Right renal cortex interstitium (tissue), 3 donors: ENCODE results near the gene WDFY3. TPM values are rescaled to one million over a fixed set of nuclear protein-coding genes. Genes with fewer than 3 reads are reported as not detected.

ENCODE experiments used
- DNase-seq, 3 donors: peaks; one replicate each; pipeline ENCODE4 v3.0.0-alpha.2; 2013; ENCODE audit warnings: low read depth in 3 of 3, low spot score in 2 of 3
- polyA plus RNA-seq, 3 donors: library from polyadenylated mRNA; unstranded; fragments of 120-200 nt; gene quantifications; one replicate each; pipeline ENCODE4 v1.2.1, GENCODE V29; 2013; ENCODE audit not compliant: insufficient read length in 3 of 3

The WDFY3 gene
- polyA plus RNA-seq, 3 donors = 49.5 to 54.0 (median 53.5) TPM

DNA sequence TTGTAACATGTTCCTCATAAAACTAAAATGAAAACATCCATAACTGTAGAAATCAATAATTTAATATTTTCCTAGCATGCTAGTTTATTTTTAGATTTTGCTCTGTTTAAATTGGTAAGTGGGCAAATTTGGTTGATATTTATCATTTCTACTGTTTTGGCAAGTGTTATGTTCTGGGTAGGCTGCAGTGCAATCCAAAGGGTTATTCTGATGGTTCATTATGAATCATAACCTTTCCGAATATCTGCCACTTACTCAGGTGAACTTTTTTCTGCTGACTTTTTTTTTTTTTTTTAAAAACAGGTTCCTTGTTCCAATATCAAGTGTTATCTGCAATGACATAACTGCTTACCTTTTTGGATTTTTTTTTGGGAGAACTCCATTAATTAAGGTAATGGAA lies 331.5 kb downstream of the WDFY3 start:
- DNase-seq = no peak

DNA sequence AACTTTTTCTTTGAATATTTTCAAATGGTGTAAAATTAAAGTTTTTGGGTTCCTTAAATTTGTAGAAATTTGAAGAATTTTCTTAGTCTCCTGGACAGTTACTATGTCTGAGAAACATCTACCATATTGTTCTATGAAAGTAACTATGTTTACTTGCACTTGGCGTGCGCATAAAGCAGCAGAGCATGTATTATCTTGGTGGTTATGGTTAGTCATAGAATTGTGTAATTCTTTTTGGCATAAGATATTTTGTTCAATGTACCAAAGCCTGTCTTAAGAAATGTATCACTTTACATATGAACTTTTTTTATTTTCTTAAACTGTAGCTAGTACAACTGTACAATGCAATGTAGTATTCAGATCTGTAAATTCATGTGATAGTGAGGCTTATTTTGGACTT lies 334.4 kb downstream of the WDFY3 start:
- DNase-seq = no peak

DNA sequence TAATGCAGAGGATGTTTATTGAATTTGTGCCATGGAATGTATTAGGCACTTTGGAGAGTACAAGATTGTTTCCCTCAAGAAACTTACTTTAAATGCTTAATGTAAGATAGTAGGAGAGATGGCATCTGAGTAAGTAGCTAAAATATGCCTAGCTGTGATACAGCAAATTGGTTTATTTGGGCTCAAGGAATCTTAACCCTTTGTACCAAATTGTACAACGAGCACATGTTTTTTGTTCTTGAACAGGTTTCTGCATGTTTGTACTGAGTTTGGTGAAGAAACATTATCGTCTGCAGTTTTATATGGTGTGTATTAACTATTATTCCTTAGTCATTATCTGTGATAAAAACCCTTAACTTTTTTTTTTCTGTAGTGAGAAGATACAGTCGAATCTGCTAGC lies 334.9 kb downstream of the WDFY3 start:
- DNase-seq = no peak

DNA sequence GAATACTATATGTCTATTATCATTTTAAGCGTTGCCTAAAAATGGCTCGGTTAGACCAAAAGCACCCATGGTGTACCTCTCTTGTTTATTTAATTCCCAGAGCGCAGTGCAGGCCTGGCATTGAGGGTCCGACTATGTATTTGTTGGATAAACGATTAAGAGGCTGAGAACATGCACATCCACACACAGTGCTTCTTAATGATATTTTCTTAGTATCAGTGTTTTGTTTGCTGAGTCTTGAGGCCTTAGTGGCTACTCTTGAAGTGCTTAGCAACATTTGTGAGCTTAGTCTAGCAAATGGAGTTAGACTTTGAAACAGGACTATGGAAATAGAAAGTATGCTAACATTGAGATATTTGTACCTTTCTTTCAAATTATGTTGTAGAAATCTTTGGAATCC lies 339.8 kb downstream of the WDFY3 start:
- DNase-seq = no peak

DNA sequence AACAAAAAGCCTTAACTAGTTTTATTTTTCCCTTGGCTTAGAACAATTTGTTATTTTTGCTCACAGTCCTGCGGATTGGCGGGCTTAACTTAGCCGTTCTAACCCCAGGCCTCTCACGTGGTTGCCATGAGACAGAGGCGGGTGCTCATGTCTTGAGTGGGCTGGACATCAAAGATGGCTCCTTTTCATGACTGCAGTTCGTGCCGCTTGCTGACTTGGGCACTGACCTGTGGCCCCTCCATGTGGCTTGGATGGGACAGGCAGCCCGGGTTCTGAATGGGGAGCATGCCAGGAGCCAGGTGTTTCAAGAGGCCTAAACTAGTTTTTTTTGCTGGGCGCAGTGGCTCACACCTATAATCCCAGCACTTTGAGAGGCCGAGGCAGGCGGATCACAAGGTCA lies 342.8 kb downstream of the WDFY3 start:
- DNase-seq = no peak

DNA sequence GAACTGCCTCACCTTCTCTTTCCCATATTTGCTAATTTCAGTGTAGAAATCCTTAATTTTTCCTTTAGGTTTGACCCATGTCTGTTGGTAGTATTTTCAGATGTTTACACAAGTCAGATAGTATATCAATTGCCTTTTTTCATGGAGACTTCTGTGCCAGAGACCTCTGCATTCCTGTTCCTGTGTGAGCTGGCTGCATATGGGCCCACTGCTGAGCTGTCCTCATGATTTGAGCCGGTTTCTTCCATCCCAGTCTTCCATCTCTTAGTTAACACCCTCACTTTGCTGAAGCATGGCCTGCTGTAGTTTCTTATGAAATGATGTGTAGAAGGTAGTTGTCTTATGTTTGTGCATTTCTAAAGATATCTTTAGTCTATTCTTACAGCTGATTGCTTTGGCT lies 343.5 kb downstream of the WDFY3 start:
- DNase-seq = no peak
